GM20431 (cell line): ENCODE results near the gene DCAF12.
"Not testable (repeated sequence)": the region's sequence is repeated elsewhere in the genome, so short reads cannot be mapped to it uniquely, and the experiment has no call there.

Experiments used
- in situ Hi-C: fragments of 300-500 bp; cut with MseI, MboI; formaldehyde crosslinking; loops from one replicate; pipeline ENCODE4 v1.15.0; 2020; ENCODE audit warnings: low sequenced_read_pairs; ENCODE audit not compliant: unreplicated experiment

DCAF12 gene

DNA sequence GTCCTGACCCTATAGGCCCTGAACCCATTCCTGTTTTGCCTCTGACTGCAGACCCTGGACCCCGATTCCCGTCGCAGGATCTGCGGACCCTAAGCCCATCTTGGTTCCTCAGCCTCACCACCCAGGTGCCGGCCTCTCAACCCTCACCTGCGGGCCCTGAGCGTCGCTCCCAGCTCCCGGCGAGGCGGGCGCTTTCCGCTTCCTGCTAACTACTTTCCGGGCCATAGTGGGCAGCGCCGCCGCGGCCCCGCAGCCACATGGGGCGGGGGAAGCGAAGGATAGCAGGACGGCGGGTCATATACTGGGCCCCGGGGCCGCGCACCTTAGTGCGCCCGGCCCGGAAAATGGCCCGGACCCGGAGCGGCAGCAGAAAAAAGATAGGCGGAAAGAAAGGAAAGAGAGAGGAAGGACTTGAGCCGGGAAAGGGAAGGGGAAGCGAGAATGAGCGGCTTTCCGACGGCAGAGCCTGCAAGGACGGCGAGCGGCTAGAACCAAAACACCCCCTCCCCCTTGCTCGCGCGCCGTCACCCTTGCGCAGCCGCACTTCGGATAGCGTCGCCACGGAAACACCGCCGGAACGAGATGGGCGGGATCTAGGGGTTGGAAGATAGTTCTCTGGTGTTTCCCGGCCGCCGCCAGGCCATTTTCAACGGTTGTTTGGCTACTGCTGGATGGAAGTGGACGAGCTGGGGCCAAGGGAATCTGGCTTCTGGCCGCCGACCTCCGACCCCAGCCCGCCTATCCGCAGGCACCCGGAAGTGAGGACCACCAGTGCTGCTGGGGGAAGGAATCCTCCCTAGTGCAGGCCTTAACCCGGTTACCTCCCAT lies at the start of gene DCAF12:
Gene DCAF12, minus strand, starts transcription at position 492 of the 828 bp plus-strand sequence. Its CDS starts 267 bp downstream, at position 225.
- in situ Hi-C loops = no loop called here

DNA sequence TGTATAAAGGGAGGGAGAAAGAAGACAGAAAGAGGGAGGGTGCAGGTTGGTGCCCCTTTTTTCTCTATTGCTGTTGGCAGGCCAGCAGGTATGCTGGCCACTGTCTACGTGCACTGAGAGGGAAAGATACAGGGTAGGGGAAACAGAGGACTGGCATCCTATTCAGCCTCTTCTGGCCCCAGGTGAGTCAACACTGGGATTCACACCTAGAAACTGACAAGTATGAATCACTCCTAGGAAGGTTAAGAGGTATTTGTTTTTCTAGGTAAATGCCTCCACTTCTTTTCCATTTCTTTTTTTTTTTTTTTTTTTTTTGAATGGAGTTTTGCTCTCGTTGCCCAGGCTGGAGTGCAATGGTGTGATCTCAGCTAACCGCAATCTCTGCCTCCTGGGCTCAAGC lies 49.6 kb upstream of the DCAF12 start:
- in situ Hi-C loops = no loop called here

DNA sequence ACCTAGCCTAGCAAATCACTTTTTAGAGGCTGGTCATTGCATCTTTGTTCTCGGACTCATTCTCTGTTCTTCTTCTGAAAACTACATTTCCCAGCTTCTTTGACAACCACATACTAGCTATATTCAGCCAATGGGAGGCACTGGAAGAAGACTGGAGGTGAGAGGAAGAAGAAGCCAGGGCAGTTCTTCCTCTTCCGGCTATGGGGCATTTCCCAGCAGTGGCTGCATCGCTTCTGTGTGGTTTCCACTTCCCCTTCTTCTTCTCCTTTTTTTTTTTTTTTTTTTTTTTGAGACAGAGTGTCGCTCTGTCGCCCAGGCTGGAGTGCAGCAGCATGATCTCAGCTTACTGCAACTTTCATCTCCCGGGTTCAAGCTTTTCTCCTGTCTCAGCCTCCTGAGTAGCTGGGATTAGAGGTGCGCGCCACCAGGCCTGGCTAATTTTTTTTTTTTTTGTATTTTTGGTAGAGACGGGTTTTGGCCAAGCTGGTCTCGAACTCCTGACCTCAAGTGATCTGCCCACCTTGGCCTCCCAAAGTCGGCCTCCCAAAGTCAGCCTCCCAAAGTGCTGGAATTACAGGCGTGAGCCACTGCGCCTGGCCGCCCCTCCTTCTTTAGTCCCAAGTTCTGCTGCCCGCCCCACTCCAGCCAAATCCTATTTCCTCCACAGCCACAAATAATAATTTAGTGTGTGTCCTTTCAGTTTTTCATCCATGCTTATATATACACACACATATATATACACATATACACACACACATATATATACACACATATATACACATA lies 45.4 kb upstream of the DCAF12 start:
- in situ Hi-C loops = loop anchor here (25.0 kb wide), 1 partner anchor 110 kb away; no protein-coding TSS in a partner anchor

DNA sequence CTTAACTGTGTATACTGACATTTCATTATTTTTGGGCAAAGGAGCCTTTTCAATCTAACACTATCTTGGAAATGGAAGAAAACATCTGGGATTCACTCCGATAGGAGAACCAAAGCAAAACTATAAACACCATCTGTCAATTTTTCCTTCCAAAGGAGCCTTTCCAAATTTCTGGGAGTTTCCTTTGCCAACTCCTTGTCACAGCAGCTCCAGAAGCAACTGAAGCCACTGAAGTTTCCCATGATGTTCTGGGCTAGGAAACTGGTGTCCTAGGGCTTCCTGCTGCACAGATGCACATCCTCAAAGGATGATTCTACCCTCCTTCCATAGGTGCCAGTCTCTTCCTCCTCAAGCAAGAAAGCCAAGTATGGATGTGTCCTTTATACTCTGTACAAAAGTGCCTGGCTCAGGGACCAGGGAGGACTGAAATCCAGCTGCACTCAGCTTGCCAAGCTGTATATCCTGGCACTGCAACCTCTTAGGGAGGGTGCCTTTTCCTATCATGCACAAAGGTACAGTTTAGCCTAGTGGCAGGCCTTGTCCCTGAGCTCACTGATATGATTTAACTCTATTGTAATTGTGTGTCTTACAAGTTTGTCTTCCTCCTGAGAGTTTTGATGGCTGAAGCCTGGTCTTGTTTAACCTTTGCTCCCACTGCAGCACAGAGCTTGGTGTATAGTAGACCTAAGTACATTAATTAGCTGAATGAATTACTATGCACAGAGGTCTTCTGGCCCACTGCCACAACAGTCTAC lies 43.9 kb upstream of the DCAF12 start:
- in situ Hi-C loops = loop anchor here (25.0 kb wide), 1 partner anchor 108 kb away; no protein-coding TSS in a partner anchor

DNA sequence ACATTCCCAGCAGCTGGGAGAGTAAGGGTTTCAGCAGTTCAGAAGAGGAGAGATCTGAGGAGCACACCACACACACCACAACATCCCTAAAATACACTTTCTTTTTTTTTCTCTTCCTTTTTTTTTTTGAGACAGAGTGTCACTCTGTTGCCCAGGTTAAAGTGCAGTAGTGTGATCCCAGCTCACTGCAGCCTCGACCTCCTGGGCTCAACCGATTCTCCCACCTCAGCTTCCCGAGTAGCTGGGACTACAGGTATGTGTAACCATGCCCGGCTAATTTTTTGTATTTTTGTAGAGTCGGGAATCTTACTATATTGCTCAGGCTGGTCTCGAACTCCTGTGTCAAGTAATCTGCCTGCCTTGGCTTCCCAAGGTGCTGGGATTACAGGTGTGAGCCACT lies 42.6 kb upstream of the DCAF12 start:
- in situ Hi-C loops = loop anchor here (25.0 kb wide), 1 partner anchor 107 kb away; no protein-coding TSS in a partner anchor

DNA sequence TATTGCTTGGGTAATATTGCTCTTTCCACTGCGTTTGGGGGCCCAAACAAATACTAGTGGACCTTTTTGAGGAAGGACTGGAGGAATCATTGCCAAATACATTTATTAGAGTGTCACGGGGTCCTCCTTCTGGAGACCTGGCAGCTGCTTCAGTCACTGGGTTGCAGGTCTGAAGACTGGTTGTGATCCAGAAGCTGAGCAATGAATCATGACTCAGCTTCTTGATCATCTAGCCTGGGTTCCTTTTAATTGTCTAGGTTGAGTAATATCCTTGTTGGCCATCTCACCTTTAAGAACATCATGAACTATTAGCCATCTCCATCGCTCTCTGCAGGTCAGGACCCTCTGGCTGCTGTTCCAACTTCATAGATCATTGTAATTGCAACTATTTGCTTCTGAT lies 36.9 kb upstream of the DCAF12 start:
- in situ Hi-C loops = loop anchor here (25.0 kb wide), 1 partner anchor 101 kb away; no protein-coding TSS in a partner anchor

DNA sequence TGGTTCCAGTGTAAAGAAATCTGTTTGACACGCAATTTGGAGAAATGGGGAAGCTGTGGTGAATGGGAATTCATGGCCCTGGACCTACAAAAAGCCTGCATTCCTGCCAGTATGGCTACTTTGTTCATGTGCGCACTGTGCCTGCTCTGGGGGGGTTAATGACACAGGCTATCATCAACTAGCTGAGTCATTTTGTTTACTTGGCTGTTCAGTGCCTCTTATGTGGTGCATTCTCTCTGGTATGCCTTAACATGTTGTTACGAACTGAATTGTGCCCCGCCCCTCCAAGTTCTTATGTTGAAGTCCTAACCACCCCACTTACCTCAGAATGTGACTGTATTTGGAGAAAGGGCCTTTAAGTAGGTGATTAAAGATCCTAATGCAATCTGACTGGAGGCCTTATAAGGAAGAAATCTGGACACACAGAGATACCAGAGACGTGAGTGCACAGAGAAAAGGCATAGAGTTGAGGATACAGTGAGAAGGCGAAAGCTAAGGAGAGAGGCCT lies 31.9 kb upstream of the DCAF12 start:
- in situ Hi-C loops = loop anchor here (25.0 kb wide), 1 partner anchor 96 kb away; no protein-coding TSS in a partner anchor

DNA sequence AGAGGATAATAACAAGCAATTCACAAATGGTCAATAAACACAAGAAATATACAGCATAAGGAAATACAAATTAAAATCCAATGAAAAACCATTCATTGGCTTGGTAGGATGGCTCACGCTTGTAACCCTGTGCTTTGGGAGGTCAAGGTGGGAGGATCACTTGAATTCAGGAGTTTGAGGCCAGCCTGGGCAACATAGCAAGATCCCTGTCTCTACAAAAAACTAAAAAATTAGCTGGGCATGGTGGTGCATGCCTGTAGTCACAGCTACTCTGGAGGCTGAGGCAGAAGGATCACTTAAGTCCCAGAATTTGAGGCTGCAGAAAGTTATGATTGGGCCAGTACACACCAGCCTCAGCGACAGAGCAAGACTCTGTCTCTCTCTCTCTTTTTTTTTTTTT lies 31.4 kb upstream of the DCAF12 start:
- in situ Hi-C loops = loop anchor here (25.0 kb wide), 1 partner anchor 96 kb away; no protein-coding TSS in a partner anchor

DNA sequence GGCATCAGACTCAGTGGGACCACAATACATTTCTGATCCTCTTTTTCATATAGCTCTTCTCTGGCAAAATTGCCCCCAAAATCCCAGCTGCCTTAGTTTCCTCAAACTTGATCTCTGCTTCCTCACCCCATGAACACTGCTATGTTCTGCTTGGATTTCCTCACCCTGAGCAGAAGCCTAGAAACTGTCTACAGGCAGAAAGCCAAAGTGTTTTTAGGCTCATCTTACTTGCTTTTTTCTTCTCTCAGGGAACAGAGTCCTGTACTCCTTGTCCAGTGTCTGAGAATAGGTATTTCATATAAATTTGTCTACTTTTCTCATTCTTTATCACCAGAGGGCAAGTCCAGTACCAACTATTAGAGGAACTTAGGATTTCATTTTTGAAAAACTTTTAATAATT lies 30.8 kb upstream of the DCAF12 start:
- in situ Hi-C loops = loop anchor here (25.0 kb wide), 1 partner anchor 95 kb away; no protein-coding TSS in a partner anchor

DNA sequence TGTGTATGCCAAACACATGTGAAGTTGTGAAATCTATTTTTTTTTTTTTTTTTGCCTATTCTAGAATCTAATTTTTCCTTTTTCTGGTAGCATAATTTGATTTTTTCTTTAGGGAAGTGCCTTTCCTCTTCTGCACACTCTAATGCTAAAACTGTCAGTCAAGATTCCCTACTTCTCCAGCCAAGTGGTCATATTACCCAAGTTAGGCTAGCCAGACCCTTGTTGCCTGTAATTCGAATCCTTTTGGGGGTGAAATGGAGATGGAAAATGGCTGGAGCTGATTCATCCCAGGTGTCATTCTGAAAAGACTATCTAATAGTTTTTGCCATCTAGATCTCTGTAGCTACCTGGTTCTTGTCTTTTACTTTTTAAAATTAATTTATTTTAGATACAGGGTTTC lies 27.6 kb upstream of the DCAF12 start:
- in situ Hi-C loops = loop anchor here (25.0 kb wide), 1 partner anchor 92 kb away; no protein-coding TSS in a partner anchor

DNA sequence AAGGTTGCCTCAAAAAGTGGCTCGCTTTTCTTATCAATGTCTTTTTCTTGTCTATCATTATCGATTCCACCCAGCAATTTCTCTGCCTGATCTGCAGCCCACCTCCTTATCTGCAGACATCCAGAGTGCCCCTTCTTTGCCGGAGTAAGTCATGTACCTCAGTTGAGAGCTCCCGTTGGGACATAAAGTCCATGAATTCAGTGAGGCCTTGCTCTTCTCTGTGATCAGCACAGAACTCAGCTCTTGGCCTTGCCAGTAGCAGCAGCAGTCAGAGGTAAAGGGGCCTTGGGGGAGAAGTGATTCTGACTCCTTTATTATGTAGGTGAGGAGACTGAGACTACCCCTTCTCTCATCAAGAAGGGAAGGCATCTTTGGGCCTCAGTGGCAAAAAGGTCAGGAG lies 24.9 kb upstream of the DCAF12 start:
- in situ Hi-C loops = loop anchor here (25.0 kb wide), 1 partner anchor 89 kb away; no protein-coding TSS in a partner anchor

DNA sequence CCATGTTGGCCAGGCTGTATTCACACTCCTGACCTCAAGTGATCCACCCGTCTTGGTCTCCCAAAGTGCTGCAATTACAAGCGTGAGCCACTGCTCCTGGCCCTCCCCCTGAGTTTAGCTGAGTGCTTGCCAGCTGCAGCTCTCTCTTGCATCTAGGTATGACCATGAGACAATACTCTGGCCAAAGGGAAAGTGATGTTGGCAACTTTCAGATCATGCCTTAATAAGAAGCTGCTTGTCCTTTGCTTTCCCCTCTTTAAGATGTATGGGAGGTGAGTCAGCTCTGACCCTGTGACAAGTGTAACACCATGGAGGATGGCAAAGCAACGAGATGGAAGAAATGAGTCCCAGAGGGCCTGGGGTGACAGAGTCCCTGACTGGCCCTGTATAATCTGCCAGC lies 18.7 kb upstream of the DCAF12 start:
- in situ Hi-C loops = no loop called here

DNA sequence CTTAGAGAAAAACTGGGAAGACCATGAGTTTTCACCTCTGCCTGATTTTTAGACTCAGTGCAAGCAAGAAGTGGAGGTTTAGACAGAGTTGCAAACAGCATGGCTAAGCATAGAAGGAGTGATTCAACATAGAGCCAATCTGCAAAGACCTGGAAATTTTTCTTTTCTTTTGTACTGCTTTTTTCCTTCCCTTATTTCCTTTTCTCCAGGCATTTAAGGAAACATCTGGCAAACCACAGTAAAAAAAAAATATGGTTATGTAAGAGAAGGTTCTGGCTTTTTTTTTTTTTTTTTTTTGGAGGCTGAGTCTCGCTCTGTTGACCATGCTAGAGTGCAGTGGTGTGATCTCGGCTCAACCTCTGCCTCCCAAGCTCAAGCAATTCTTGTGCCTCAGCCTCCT lies 16.6 kb upstream of the DCAF12 start:
- in situ Hi-C loops = no loop called here

DNA sequence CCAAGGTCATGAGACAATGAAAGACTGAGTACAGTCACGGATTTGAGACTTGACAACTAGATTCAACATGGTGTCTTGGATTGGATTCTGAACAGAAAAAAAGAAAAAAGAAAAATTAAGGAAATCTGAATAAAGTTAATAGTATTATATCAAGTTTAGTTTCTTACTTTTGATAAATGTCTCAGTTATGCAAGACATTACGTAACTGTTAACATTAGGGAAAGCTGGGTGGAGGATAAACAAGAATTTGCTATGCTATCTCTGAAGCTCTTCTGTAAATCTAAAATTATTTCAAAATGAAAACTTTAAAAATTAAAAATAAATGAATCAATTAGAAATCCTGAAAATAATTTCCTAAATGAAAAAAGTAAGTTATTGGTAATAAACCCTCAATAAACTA lies 14.4 kb upstream of the DCAF12 start:
- in situ Hi-C loops = no loop called here

DNA sequence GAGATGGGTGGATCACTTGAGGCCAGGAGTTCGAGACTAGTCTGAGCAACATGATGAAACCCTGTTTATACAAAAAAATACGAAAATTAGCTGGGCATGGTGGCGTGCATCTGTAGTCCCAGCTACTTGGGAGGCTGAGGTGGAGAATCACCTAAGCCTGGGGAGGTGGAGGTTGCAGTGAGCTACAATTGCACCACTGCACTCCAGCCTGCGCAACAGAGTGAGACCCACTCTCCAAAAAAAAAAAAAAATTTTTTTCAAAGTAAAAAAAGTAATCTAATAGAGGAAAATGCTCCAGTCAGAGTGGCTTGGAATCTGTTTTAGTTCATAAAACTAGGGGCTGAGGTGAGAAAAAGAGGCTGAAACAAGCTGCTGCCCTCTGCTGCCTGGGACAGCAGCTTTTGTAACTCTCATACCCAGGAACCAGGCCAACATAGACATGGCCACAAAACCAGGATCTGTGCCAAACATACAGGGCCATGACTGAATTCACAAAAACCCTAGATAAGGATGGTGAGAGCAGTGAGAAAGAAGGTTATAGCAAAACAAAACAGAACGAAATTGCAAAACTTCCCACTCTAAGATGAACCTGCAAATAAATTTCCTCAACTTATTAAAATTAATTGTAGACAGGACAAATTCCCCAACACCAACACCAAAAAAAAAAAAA lies 13.1 kb upstream of the DCAF12 start:
- in situ Hi-C loops = no loop called here

DNA sequence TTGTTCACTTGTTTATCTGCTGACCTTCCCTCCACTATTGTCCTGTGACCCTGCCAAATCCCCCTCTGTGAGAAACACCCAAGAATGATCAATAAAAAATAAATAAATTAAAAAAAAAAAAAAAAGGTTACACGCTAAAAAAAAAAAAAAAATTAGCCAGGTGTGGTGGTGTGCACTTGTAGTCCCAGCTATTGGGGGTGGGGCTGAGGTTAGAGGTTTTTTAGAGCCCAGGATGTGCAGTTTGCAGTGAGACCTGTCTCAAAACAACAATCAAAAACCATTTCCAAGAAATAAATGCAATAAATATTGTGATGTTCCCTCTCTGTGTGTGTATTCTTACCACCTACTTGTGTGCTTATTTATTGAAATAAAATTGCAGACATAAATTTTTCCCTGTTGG lies 12.1 kb upstream of the DCAF12 start:
- in situ Hi-C loops = not testable (repeated sequence)

DNA sequence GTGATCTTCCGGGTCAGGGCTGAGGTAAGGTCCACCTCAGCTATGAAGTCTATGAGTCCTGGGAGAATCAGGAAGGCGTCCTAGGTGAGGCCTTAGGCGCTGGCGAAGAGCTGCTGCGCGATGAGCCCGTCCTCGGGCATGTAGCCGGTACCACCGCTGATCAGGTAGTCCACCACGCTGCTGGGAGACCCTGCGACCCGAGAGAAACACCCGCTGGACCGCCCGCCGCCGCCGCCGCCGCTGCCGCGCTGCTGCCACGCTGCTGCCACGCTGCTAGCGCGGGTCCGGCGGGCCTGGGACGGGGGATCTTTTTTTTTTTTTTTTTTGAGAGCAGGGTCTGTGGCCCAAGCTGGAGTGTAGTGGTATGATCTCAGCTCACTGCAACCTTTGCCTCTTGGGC lies 8.0 kb upstream of the DCAF12 start:
- in situ Hi-C loops = no loop called here

DNA sequence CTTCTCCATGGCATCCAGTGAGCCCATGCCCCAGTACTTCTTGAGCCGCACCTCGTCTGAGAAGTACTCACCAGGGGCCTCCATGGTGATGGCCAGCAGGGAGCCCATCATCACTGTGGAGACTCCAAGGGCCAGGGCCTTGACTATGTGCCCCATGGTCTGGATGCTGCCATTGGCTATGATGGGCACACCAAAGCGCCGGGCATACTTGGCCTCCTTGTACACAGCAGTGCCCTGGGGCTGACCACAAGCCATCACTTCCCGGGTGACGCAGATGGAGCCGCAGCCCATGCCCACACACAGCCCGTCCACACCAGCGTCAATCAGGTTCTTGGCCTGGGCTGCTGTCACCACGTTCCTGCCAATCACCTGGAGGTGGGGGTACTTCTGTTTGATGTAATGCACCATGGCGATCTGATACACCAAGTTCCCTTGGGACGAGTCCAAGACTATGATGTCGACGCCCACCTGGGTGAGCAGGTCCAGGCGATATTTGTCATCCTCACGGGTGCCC lies 7.0 kb upstream of the DCAF12 start:
- in situ Hi-C loops = no loop called here

DNA sequence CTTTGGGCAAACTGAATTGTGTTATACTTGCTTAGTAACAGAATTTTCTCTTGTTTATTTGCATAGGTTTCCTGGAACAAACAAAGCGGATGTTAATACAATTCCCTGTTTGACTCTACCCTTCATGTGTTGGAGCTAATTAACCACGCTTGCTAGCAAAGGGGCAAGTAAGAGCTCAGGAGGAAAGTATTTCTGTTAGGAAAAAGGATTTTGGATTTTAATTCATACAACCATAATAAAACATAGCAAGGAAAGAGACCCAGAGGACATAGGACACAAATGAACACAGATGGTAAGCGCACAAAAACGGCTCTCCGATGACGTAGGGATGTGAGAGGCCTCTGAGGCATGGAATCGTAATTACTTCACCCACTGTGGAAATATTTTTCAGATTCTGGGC lies 5.1 kb upstream of the DCAF12 start:
- in situ Hi-C loops = no loop called here
